KOPT-K1 (cell line): ENCODE results near the gene FSTL3.

Experiments
- H3K27ac ChIP-seq: fragments of 200-600 bp; sonication (generic); 2 replicates; pipeline ENCODE4 v1.5.1; 2016; ENCODE audit warnings: antibody characterized with exemption, mild to moderate bottlenecking, low read depth, low read length; ENCODE audit not compliant: poor library complexity, severe bottlenecking
- H3K36me3 ChIP-seq: fragments of 200-600 bp; sonication (generic); 2 replicates; pipeline ENCODE4 v1.5.1; 2017; ENCODE audit warnings: antibody characterized with exemption, mild to moderate bottlenecking, low read length, moderate library complexity; ENCODE audit not compliant: insufficient read depth
- H3K9me3 ChIP-seq: fragments of 200-600 bp; sonication (generic); 2 replicates; pipeline ENCODE4 v1.5.1; 2017; ENCODE audit warnings: antibody characterized with exemption, low read length, mild to moderate bottlenecking; ENCODE audit not compliant: insufficient read depth, poor library complexity, severe bottlenecking

Gene FSTL3

GRCh38 chr19:652467-653389 is 23.5 kb upstream of the FSTL3 start:
- H3K36me3 ChIP-seq = peaks cover 98% of the 10 kb centered on the region
- H3K27ac ChIP-seq = no peak overlapping the region
- H3K9me3 ChIP-seq = no peaks in the 10 kb centered on the region

- H3K27ac ChIP-seq = no peak overlapping the region
- H3K36me3 ChIP-seq = peaks cover 98% of the 10 kb centered on the region
- H3K9me3 ChIP-seq = no peaks in the 10 kb centered on the region
Measured at GRCh38 chr19:653425-653824, 22.8 kb upstream of the FSTL3 start.

GRCh38 chr19:655691-656090 is 20.5 kb upstream of the FSTL3 start:
- H3K27ac ChIP-seq = no peak overlapping the region
- peaks cover 92% of the 10 kb centered on the region for H3K36me3 ChIP-seq
- no peaks in the 10 kb centered on the region for H3K9me3 ChIP-seq

- H3K27ac ChIP-seq = no peak overlapping the region
- H3K36me3 ChIP-seq = peaks cover 79% of the 10 kb centered on the region
- H3K9me3 ChIP-seq = no peaks in the 10 kb centered on the region
Measured at GRCh38 chr19:656751-657559, 19.2 kb upstream of the FSTL3 start.

- peaks cover 73% of the 10 kb centered on the region for H3K36me3 ChIP-seq
- no peak overlapping the region for H3K27ac ChIP-seq
- H3K9me3 ChIP-seq = no peaks in the 10 kb centered on the region
Measured at GRCh38 chr19:657611-658010, 18.6 kb upstream of the FSTL3 start.

GRCh38 chr19:658059-658839 is 17.9 kb upstream of the FSTL3 start:
- Histone ChIP-seq H3K9me3 (no peaks in the 10 kb centered on the region), H3K27ac (no peak overlapping the region), H3K36me3 (peaks cover 66% of the 10 kb centered on the region)

- Histone ChIP-seq H3K9me3 (no peaks in the 10 kb centered on the region), H3K36me3 (peaks cover 57% of the 10 kb centered on the region), H3K27ac (peak overlapping the region; percentile 95)
Measured at GRCh38 chr19:658916-659839, 17.0 kb upstream of the FSTL3 start.

- H3K27ac ChIP-seq = peak overlapping the region; percentile 95
- H3K9me3 ChIP-seq = no peaks in the 10 kb centered on the region
- peaks cover 40% of the 10 kb centered on the region for H3K36me3 ChIP-seq
Measured at GRCh38 chr19:660793-661426, 15.3 kb upstream of the FSTL3 start.

- Histone ChIP-seq H3K27ac (peak overlapping the region; percentile 95), H3K36me3 (peaks cover 34% of the 10 kb centered on the region), H3K9me3 (no peaks in the 10 kb centered on the region)
Measured at GRCh38 chr19:661427-662196, 14.6 kb upstream of the FSTL3 start.

GRCh38 chr19:662207-662961 is 13.8 kb upstream of the FSTL3 start:
- H3K9me3 ChIP-seq = peaks cover under 1% of the 10 kb centered on the region
- peaks cover 27% of the 10 kb centered on the region for H3K36me3 ChIP-seq
- H3K27ac ChIP-seq = peak overlapping the region; percentile 95

GRCh38 chr19:662962-663681 is 13.1 kb upstream of the FSTL3 start, which contains the start of gene RNF126:
Gene RNF126 (minus strand): TSS chr19:663214. CDS start chr19:663121, 93 bp downstream.
- Histone ChIP-seq H3K36me3 (peaks cover 19% of the 10 kb centered on the region), H3K27ac (peak within 1 kb of the TSS; percentile 95), H3K9me3 (peaks cover 5% of the 10 kb centered on the region)

- H3K27ac ChIP-seq = peak overlapping the region; percentile 69
Measured at GRCh38 chr19:663682-664117, 12.5 kb upstream of the FSTL3 start.

More at GRCh38 chr19:663682-664117, 12.5 kb upstream of the FSTL3 start:
- peaks cover 13% of the 10 kb centered on the region for H3K36me3 ChIP-seq
- H3K9me3 ChIP-seq = peaks cover 5% of the 10 kb centered on the region
